ENCODE measurements around the gene AVPI1.
A peak's percentile ranks its signal among the peaks of the same experiment; 100 is the strongest.
"Not testable (repeated sequence)": the region's sequence is repeated elsewhere in the genome, so short reads cannot be mapped to it uniquely, and the experiment has no call there.

The AVPI1 gene

DNA sequence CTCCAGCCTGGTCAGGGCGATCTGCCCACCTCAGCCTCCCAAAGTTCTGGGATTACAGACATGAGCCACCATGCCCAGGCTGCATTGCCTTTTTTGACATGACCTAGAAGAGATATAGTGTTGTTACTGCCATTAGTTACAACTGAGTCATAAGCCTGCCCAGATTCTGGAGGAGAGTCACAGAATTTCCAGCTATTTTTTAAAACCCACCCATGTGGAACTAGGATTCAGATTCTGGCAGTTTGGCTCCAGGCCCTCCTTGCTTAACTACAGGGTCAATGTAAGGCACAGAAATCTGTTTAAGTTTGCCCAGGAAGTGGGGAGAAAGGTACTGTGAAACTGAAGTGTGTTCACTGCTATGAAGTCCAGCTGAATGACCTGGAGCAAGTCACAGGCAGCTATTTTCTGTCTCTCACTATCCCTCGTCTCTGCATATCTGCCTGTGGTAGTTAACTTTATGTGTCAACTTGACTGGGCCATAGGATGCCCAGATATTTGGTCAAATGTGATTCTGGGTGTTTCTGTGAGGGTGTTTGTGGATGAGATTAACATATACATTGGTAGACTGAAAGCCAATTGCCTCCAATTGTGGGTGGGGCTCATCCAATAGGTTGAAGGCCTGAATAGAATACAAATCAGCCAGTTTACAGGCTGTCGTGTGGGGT is 18.1 kb upstream of the AVPI1 start:
- CTCF ChIA-PET: interaction anchor here (1.1 to 21.7 kb wide), 4 partner anchors 10 to 29 kb away, joined by 3 to 623 read pairs (median 4); partner anchors contain the start of gene ZFYVE27
- Histone ChIP-seq H3K36me3 (ENCODE audit: control insufficient read depth in 4 of 4, insufficient read depth in 4 of 4, low read length in 3 of 4) (no peaks in the 10 kb centered on the region), H3K27ac (ENCODE audit: insufficient read depth in 1 of 2, low read depth in 1 of 2, low read length in 2 of 2, poor library complexity in 1 of 2, severe bottlenecking in 2 of 2) (no peak overlapping the region), H3K27me3 (replicated peaks in 2 of 5; ENCODE audit: control insufficient read depth in 4 of 5, insufficient read depth in 5 of 5, low read length in 4 of 5) (peaks cover 0 to 4% (median 0%) of the 10 kb centered on the region in 5 experiments), H3K4me3 (ENCODE audit: control insufficient read depth in 1 of 7, extremely low read depth in 1 of 7, insufficient read depth in 4 of 7, low read depth in 2 of 7, low read length in 6 of 7) (no peak overlapping the region), H3K4me1 (ENCODE audit: control extremely low read depth in 1 of 4, control insufficient read depth in 4 of 4, insufficient read depth in 4 of 4, low read length in 3 of 4) (no peaks in the 10 kb centered on the region), H3K9me3 (ENCODE audit: control extremely low read depth in 1 of 5, control insufficient read depth in 4 of 5, insufficient read depth in 2 of 5, low read depth in 1 of 5, low read length in 4 of 5) (no peaks in the 10 kb centered on the region)
- DNase-seq: no peak
- POLR2A ChIA-PET: interaction anchor here (1.3 kb wide), 1 partner anchor 18 kb away, joined by 6 read pairs; the partner anchor contains the start of gene AVPI1
- WGBS (ENCODE audit: insufficient coverage): no CpG with 5 or more reads among the region's 3 CpGs

GRCh38 chr10:97704341-97704740 is 17.3 kb upstream of the AVPI1 start:
- CTCF ChIA-PET: interaction anchor here (1.5 to 21.7 kb wide), 5 partner anchors 9 to 28 kb away, joined by 4 to 623 read pairs (median 36); partner anchors contain the start of genes MARVELD1 and ZFYVE27
- peaks cover 0 to 4% (median 0%) of the 10 kb centered on the region in 5 experiments for H3K27me3 ChIP-seq (replicated peaks in 2 of 5; ENCODE audit: control insufficient read depth in 4 of 5, insufficient read depth in 5 of 5, low read length in 4 of 5)
- no peak overlapping the region for H3K4me3 ChIP-seq (ENCODE audit: control insufficient read depth in 1 of 7, extremely low read depth in 1 of 7, insufficient read depth in 4 of 7, low read depth in 2 of 7, low read length in 6 of 7)
- H3K36me3 ChIP-seq (ENCODE audit: control insufficient read depth in 4 of 4, insufficient read depth in 4 of 4, low read length in 3 of 4): no peaks in the 10 kb centered on the region
- POLR2A ChIA-PET: interaction anchor here (1.0 to 1.3 kb wide), 2 partner anchors 17 to 22 kb away, joined by 3 to 6 read pairs; partner anchors contain the start of gene AVPI1
- H3K9me3 ChIP-seq (ENCODE audit: control extremely low read depth in 1 of 5, control insufficient read depth in 4 of 5, insufficient read depth in 2 of 5, low read depth in 1 of 5, low read length in 4 of 5): no peaks in the 10 kb centered on the region
- DNase-seq: no peak
- H3K4me1 ChIP-seq (ENCODE audit: control extremely low read depth in 1 of 4, control insufficient read depth in 4 of 4, insufficient read depth in 4 of 4, low read length in 3 of 4): no peaks in the 10 kb centered on the region
- no peak overlapping the region for H3K27ac ChIP-seq (ENCODE audit: insufficient read depth in 1 of 2, low read depth in 1 of 2, low read length in 2 of 2, poor library complexity in 1 of 2, severe bottlenecking in 2 of 2)
- WGBS (ENCODE audit: insufficient coverage): 100% methylated on average over 1 of the region's 1 CpG

- Histone ChIP-seq H3K9me3 (ENCODE audit: control extremely low read depth in 1 of 5, control insufficient read depth in 4 of 5, insufficient read depth in 2 of 5, low read depth in 1 of 5, low read length in 4 of 5) (no peaks in the 10 kb centered on the region), H3K27me3 (replicated peaks in 2 of 5; ENCODE audit: control insufficient read depth in 4 of 5, insufficient read depth in 5 of 5, low read length in 4 of 5) (peaks cover 0 to 4% (median 0%) of the 10 kb centered on the region in 5 experiments), H3K36me3 (ENCODE audit: control insufficient read depth in 4 of 4, insufficient read depth in 4 of 4, low read length in 3 of 4) (no peaks in the 10 kb centered on the region), H3K4me3 (ENCODE audit: control insufficient read depth in 1 of 7, extremely low read depth in 1 of 7, insufficient read depth in 4 of 7, low read depth in 2 of 7, low read length in 6 of 7) (no peak overlapping the region), H3K4me1 (ENCODE audit: control extremely low read depth in 1 of 4, control insufficient read depth in 4 of 4, insufficient read depth in 4 of 4, low read length in 3 of 4) (no peaks in the 10 kb centered on the region), H3K27ac (ENCODE audit: insufficient read depth in 1 of 2, low read depth in 1 of 2, low read length in 2 of 2, poor library complexity in 1 of 2, severe bottlenecking in 2 of 2) (no peak overlapping the region)
- no peak for DNase-seq
- POLR2A ChIA-PET: interaction anchor here (1.0 kb wide), 1 partner anchor 21 kb away, joined by 3 read pairs; no protein-coding TSS in a partner anchor
- 80% methylated on average over 5 of the region's 7 CpGs for WGBS (ENCODE audit: insufficient coverage)
- CTCF ChIA-PET: interaction anchor here (0.7 to 21.7 kb wide), 8 partner anchors 9 to 57 kb away, joined by 3 to 623 read pairs (median 30); partner anchors contain the start of genes AVPI1, MARVELD1 and ZFYVE27
These were observed 16.5 kb upstream of the AVPI1 start for GRCh38 chr10:97703398-97704067.

DNA sequence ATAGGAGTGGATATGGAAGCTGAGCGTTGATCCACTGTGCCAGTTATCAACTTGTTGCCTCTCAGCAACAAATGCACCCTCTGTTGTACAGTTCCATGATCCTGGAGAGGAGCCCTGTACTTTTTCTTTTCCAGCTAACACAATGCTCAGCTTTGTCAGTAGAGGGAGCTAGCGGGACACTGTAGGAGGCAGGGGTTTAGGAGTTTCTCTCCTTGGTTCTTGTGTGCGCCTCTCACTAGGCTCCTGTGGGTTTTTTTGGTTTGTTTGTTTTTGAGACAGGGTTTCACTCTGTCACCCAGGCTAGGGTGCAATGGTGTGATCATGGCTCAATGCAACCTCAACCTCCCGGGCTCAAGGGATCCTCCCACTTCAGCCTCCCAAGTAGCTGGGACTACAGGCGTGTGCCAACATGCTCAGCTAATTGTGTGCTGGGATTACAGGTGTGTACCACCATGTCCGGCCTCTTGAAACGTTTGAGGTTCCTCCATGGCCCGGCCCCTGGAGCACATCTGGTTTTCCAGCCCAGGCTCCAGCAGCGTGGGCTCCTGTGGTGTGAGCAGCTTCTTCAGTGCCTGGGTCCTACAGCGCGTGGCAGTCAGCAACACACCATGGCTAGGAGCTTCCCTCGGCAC is 14.5 kb upstream of the AVPI1 start:
- DNase-seq: peak; percentile 68 to 82 (median 74)
- Histone ChIP-seq H3K27me3 (replicated peaks in 2 of 5; ENCODE audit: control insufficient read depth in 4 of 5, insufficient read depth in 5 of 5, low read length in 4 of 5) (peaks cover 0 to 4% (median 0%) of the 10 kb centered on the region in 5 experiments), H3K4me1 (ENCODE audit: control extremely low read depth in 1 of 4, control insufficient read depth in 4 of 4, insufficient read depth in 4 of 4, low read length in 3 of 4) (no peaks in the 10 kb centered on the region), H3K36me3 (ENCODE audit: control insufficient read depth in 4 of 4, insufficient read depth in 4 of 4, low read length in 3 of 4) (no peaks in the 10 kb centered on the region), H3K27ac (ENCODE audit: insufficient read depth in 1 of 2, low read depth in 1 of 2, low read length in 2 of 2, poor library complexity in 1 of 2, severe bottlenecking in 2 of 2) (no peak overlapping the region), H3K9me3 (ENCODE audit: control extremely low read depth in 1 of 5, control insufficient read depth in 4 of 5, insufficient read depth in 2 of 5, low read depth in 1 of 5, low read length in 4 of 5) (no peaks in the 10 kb centered on the region), H3K4me3 (ENCODE audit: control insufficient read depth in 1 of 7, extremely low read depth in 1 of 7, insufficient read depth in 4 of 7, low read depth in 2 of 7, low read length in 6 of 7) (no peak overlapping the region)
- 63% methylated on average over 7 of the region's 12 CpGs for WGBS (ENCODE audit: insufficient coverage)
- ChIA-PET POLR2A (interaction anchor here (1.0 kb wide), 1 partner anchor 14 kb away, joined by 3 read pairs; the partner anchor contains the start of gene AVPI1), CTCF (interaction anchor here (0.8 to 21.7 kb wide), 17 partner anchors 8 to 134 kb away, joined by 3 to 623 read pairs (median 6); partner anchors contain the start of genes AVPI1, MARVELD1 and ZFYVE27)

GRCh38 chr10:97698072-97698655 is 11.1 kb upstream of the AVPI1 start:
- H3K9me3 ChIP-seq (ENCODE audit: control extremely low read depth in 1 of 5, control insufficient read depth in 4 of 5, insufficient read depth in 2 of 5, low read depth in 1 of 5, low read length in 4 of 5); H3K27ac ChIP-seq (ENCODE audit: insufficient read depth in 1 of 2, low read depth in 1 of 2, low read length in 2 of 2, poor library complexity in 1 of 2, severe bottlenecking in 2 of 2); H3K36me3 ChIP-seq (ENCODE audit: control insufficient read depth in 4 of 4, insufficient read depth in 4 of 4, low read length in 3 of 4); DNase-seq; H3K27me3 ChIP-seq (replicated peaks in 2 of 5; ENCODE audit: control insufficient read depth in 4 of 5, insufficient read depth in 5 of 5, low read length in 4 of 5); POLR2A ChIA-PET; H3K4me1 ChIP-seq (ENCODE audit: control extremely low read depth in 1 of 4, control insufficient read depth in 4 of 4, insufficient read depth in 4 of 4, low read length in 3 of 4); H3K4me3 ChIP-seq (ENCODE audit: control insufficient read depth in 1 of 7, extremely low read depth in 1 of 7, insufficient read depth in 4 of 7, low read depth in 2 of 7, low read length in 6 of 7): not testable (repeated sequence)
- WGBS (ENCODE audit: insufficient coverage): 98% methylated on average over 9 of the region's 11 CpGs
- CTCF ChIA-PET: interaction anchor here (1.0 to 3.7 kb wide), 7 partner anchors 8 to 33 kb away, joined by 5 to 22 read pairs (median 7); partner anchors contain the start of gene AVPI1

- Histone ChIP-seq H3K27me3 (replicated peaks in 2 of 5; ENCODE audit: control insufficient read depth in 4 of 5, insufficient read depth in 5 of 5, low read length in 4 of 5) (no peaks in the 10 kb centered on the region), H3K9me3 (ENCODE audit: control extremely low read depth in 1 of 5, control insufficient read depth in 4 of 5, insufficient read depth in 2 of 5, low read depth in 1 of 5, low read length in 4 of 5) (peaks cover 0 to 1% (median 0%) of the 10 kb centered on the region in 5 experiments), H3K4me3 (ENCODE audit: control insufficient read depth in 1 of 7, extremely low read depth in 1 of 7, insufficient read depth in 4 of 7, low read depth in 2 of 7, low read length in 6 of 7) (no peak overlapping the region), H3K27ac (ENCODE audit: insufficient read depth in 1 of 2, low read depth in 1 of 2, low read length in 2 of 2, poor library complexity in 1 of 2, severe bottlenecking in 2 of 2) (no peak overlapping the region), H3K4me1 (ENCODE audit: control extremely low read depth in 1 of 4, control insufficient read depth in 4 of 4, insufficient read depth in 4 of 4, low read length in 3 of 4) (peaks cover 0 to 28% (median 21%) of the 10 kb centered on the region in 4 experiments), H3K36me3 (ENCODE audit: control insufficient read depth in 4 of 4, insufficient read depth in 4 of 4, low read length in 3 of 4) (no peaks in the 10 kb centered on the region)
- CTCF ChIA-PET: interaction anchor here (0.8 to 6.5 kb wide), 4 partner anchors 11 to 15 kb away, joined by 3 to 40 read pairs (median 4); no protein-coding TSS in a partner anchor
- WGBS (ENCODE audit: insufficient coverage): 71% methylated on average over 1 of the region's 3 CpGs
- no peak for DNase-seq
- POLR2A ChIA-PET: interaction anchor here (1.1 kb wide), 1 partner anchor 28 kb away, joined by 3 read pairs; no protein-coding TSS in a partner anchor
These were observed 3.1 kb upstream of the AVPI1 start for GRCh38 chr10:97690133-97690532.

Measured in common myeloid progenitor, CD34-positive (primary cell).